ENCODE measurements around the gene ZNF888.

- TF ChIP-seq GATA2 (IDR thresholded peaks at IDR 0.05; ENCODE audit: low read depth, low read length) (no peak), GATA3 (IDR thresholded peaks at IDR 0.05; ENCODE audit: low read depth, low read length) (no peak)
Observed at GRCh38 chr19:52942386-52943133, 19.3 kb upstream of the ZNF888 start.

Measured in SH-SY5Y (cell line).